OCI-LY1 (cell line): ENCODE data around the gene BICD1.

ENCODE experiments used
- CTCF ChIP-seq: fragments of 200-600 bp; sonication (generic), shearing (Covaris generic); IDR thresholded peaks from 2 replicates; pipeline ENCODE4 v1.5.1; 2017; ENCODE audit warnings: mild to moderate bottlenecking, antibody characterized with exemption, low read length, moderate library complexity, mixed read lengths
- EZH2 ChIP-seq: fragments of 200-600 bp; sonication (generic), shearing (Covaris generic); IDR thresholded peaks from 2 replicates; pipeline ENCODE4 v1.8.0; 2017; ENCODE audit warnings: borderline replicate concordance, mixed run types, mild to moderate bottlenecking, antibody characterized with exemption, low read length, moderate library complexity, mixed read lengths

GRCh38 chr12:32066206-32066605 lies 40.4 kb upstream of the BICD1 start:
- TF ChIP-seq CTCF (no peak), EZH2 (no peak)
